ENCODE results near the gene HSD11B1L. TPM values are rescaled to one million over a fixed set of nuclear protein-coding genes. Genes with fewer than 3 reads are reported as not detected.
"Not testable (repeated sequence)": the region's sequence is repeated elsewhere in the genome, so short reads cannot be mapped to it uniquely, and the experiment has no call there.

The HSD11B1L gene
- total RNA-seq, 1 donor from 2014 or later: 22.2 TPM

DNA sequence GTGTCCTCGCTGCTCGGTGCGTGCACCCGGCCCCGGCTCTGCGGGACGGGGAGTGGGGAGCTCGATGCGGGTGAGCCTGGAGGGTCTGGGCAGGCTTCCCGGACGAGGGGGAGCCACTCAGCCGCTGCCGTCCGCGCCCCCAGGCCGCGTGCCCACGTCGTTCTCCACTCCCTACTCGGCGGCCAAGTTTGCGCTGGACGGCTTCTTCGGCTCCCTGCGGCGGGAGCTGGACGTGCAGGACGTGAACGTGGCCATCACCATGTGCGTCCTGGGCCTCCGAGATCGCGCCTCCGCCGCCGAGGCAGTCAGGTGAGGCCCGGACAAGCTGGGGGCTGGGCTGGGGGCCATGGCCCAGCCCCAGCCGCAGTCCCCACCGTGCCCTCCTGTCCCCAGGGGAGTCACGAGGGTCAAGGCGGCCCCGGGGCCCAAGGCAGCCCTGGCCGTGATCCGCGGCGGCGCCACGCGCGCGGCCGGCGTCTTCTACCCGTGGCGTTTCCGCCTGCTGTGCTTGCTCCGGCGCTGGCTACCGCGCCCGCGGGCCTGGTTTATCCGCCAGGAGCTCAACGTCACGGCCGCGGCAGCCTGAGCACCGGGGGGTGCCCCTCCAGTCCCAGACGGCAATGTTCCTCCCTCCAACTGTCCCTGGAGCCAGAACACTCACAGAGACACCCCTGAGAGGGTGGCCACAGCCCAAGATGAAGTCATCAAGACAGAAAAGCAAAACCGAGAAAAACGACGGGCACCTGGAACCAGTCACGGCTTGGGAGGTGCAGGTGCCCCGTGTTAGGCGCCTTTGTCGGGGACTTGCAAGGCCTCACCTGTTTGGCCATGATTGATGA lies 6.8 kb downstream of the HSD11B1L start:
- DNase-seq (ENCODE audit: low read depth): no peak

DNA sequence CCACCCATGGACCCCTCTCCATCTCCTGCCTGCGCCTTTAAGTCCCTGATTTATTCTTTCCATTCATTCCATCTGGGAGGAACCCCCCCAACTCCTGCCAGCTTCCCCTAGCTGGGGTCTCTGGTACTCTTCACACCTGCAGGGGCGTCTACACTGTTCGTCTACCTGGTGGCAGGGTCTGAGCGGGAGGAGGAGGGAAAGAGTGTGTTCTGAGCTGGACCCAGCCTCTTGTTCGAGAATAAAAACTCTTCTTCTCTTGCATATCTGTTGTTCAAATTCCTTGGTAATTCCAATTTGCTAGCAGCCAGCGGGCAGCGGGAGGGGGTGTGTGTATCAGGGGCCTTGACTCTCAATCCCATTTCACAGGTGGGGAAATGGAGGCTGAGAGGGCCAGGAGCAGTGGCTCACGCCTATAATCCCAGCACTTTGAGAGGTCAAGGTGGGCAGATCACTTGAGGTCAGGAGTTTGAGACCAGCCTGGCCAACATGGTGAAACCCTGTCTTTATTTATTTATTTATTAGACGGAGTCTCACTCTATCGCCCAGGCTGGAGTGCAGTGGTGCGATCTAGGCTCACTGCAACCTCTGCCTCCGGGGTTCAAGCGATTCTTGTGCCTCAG lies 7.5 kb downstream of the HSD11B1L start:
- DNase-seq (ENCODE audit: low read depth): not testable (repeated sequence)

DNA sequence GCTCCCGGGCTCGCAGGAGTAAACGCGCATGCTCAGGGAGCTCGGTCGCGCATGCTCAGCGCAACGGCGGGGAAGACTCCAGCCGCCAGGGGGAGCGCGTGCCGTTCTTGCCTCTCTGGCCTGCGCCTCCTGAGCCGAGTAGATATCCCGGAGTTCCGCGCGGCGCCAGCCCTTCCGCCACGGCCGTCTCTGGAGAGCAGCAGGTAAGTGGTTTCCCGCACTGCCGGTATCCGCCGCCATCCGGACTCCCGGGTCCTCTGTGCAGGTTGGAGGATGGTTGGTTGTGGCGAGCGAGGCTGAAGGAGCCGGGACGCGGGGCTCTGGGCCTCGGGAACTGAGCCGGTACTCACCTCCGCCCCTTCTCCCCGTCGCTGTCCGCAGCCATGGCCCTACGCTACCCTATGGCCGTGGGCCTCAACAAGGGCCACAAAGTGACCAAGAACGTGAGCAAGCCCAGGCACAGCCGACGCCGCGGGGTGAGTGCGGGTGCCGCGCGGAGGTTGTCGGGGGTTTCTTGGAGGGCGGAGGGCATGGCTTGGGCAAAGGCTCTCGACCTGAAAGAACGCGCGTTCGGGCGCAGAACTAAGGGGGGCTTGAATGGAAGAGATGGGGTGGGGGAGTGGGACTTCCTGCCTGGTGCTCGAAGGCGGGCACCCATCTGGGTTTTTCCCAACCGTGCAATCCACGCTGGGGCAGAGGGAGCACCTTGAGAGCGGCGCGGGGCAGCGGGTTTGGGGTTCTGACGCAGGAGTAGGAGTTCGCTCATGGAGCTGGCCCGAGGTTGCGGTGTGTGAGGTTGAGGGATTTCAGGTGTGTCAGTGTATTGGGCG lies 9.5 kb downstream of the HSD11B1L start, which contains the start of gene RPL36:
RPL36 (plus strand) TSS at position 171 of the 830 bp plus-strand sequence; CDS start at position 384, 213 bp downstream.
- peak; percentile 85 for DNase-seq (ENCODE audit: low read depth)

DNA sequence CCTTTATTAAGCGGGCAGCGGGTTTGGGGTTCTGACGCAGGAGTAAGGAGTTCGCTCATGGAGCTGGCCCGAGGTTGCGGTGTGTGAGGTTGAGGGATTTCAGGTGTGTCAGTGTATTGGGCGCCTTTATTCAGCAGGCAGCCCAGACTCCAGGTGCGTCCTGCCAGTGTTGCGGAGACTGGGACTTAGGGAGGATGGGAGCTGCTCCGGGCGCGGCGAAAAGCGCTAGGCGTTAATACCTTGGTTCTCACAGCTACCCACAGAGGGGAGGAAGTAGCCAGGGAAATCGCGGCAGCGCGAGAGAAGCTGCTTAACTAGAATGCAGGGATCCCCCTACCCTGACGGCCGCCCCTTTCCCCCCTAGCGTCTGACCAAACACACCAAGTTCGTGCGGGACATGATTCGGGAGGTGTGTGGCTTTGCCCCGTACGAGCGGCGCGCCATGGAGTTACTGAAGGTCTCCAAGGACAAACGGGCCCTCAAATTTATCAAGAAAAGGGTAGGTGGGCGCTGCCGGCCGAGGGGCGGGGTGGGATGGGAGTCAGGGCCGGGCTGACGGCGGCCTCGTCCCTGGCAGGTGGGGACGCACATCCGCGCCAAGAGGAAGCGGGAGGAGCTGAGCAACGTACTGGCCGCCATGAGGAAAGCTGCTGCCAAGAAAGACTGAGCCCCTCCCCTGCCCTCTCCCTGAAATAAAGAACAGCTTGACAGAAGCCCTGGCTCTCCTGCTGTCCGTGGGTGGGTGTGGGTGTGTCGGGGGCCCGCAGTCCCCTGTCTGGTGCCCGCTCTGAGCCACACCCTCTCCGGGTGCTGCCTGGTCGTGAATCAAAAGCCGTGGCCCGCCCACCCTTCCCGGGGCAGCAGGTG lies 10.4 kb downstream of the HSD11B1L start:
- peak; percentile 26 for DNase-seq (ENCODE audit: low read depth)

DNA sequence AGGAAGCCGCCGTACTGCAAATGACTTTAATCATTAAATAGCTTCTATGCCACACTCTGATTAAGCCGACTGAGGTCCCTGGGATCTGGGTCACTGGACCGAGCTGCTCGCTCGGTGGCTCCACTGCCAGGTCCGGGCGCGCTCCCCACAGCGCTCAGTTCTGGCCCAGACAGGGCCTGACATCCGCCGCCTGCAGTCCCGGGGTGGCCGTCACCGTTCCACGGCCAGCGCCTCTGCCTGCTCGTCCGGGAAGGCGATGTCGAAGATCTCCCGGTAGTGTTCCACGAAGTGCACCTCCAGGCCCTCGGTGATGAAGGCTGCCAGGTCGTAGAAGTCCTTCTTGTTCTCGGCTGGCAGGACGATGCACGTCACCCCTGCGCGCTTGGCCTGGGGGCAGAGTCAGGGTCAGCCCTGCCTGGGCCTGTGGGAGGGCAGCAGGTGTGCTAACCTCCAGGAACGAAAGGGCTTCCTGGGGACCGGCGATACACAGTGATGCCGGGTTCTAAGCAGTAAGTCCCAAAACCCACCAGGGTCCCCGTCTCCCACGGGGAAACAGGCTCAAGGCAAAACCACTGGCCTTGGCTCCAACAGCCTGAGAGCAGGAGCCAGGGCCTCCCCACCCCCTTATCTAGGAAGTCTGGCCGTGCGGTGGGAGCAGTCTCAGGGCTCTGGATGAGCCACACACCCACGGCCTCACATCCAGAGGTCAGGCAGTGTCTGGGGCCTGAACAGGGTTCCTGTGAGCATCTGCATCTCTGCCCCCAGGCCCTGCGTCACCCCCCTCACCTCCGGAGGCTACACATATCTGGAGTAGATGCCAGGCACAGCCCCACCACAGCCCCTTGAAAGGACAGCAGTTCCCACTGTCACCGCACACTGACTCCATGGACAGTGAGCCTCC lies 11.2 kb downstream of the HSD11B1L start:
- no peak for DNase-seq (ENCODE audit: low read depth)

DNA sequence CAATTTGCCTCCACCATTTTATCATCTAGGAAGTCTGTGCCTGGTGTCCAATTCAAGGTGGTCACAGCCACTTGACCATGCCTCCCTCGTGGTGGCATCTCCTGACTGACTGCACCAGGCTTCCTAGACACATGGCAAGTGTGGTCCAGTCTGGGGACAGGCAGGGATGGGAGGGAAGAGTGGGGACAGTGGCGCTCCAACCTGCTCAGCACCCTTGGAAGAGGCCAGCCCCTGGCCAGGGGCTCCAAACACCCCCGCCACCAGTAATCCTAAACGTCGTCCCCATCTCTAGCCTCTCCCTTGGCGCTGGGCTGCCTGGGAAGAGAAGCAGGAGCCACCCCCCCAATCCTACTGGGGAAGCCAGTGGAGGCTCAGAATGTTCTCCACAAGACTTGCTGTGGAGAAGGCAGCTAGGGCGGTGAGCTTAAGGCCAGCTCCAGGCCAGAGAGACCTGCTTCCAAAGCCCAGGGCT lies 11.9 kb downstream of the HSD11B1L start:
- no peak for DNase-seq (ENCODE audit: low read depth)

GRCh38 chr19:5693195-5694166 lies 12.7 kb downstream of the HSD11B1L start:
- DNase-seq (ENCODE audit: low read depth): no peak

DNA sequence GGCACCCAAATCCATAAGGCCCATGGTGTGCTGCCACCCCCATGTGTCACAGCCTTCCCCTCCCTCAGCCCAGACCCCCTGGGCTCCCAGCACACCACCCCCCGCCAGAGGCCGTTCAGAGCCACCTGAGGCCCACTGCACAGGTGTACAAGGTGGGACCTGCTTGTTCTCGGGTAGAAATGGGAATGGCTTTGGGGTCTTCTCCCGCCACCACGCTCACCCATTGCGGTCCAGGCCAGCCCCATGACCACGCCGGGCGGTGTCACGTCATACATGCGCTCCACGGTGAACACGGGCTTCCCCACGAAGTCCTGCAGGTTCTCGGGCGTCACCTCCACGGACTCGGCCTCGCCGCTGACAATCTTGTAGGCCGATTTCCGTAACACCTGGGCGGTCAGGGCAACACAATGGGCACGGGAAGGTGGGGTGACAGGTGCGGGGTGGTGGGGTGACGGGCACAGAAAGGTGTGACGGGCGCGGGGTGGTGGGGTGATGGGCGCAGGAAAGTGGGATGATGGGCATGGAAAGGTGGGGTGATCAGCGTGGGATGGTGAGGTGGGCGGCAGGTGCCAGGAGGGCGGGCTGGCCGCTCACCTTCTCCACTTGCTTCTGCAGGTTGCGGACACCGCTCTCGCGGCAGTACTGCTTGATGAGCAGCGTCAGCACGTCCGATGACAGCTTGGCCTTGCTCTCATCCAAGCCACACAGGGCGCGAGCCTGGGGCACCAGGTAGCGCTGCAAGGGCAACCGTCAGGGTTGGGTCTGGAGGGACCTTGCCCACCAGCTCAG lies 13.5 kb downstream of the HSD11B1L start:
- no peak for DNase-seq (ENCODE audit: low read depth)

GRCh38 chr19:5694956-5695648 lies 14.3 kb downstream of the HSD11B1L start:
- no peak for DNase-seq (ENCODE audit: low read depth)

GRCh38 chr19:5695649-5696195 lies 14.9 kb downstream of the HSD11B1L start:
- DNase-seq (ENCODE audit: low read depth): no peak

GRCh38 chr19:5696196-5697021 lies 15.6 kb downstream of the HSD11B1L start:
- no peak for DNase-seq (ENCODE audit: low read depth)

DNA sequence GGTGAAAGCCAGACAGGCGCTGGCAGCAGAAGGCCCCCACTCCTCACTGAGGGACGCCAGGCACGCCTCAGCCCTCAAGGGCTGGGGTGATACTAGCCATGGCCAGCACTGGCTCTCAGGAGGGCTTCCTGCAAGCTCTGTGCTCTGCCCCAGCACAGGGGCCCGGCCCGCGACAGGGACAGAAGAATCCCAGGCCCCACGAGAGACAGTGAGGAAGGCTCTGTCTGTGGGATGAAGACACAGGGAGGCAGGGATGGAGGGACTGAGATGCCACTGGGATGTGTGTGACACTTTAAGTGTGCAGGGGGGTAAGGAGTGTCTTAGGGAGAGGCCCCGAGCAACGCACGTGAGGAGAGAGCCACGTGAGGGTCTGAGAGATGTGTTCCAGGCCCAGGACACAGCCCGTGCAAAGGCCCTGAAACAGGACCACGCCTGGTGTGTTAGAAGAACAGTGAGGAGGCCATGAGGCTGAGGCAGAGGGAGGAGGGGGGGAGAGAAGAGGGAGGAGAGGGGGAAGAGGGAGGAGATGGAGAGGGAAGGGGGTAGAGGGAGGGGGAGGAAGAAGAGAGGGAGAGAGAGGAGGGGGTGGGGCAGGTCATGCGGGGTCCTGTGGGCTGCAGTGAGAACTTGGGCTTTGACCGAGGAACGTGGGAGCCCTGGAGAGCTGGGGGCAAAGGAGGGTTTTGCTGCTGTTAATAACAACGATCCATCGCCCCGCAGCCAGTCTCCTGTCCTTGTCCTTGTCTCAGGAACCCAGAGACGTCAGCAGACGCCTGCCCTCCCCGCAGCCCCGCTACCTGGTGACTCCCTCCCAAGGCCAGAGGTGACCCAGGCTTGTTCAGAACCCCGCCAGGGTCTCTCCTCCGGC lies 16.4 kb downstream of the HSD11B1L start:
- no peak for DNase-seq (ENCODE audit: low read depth)

DNA sequence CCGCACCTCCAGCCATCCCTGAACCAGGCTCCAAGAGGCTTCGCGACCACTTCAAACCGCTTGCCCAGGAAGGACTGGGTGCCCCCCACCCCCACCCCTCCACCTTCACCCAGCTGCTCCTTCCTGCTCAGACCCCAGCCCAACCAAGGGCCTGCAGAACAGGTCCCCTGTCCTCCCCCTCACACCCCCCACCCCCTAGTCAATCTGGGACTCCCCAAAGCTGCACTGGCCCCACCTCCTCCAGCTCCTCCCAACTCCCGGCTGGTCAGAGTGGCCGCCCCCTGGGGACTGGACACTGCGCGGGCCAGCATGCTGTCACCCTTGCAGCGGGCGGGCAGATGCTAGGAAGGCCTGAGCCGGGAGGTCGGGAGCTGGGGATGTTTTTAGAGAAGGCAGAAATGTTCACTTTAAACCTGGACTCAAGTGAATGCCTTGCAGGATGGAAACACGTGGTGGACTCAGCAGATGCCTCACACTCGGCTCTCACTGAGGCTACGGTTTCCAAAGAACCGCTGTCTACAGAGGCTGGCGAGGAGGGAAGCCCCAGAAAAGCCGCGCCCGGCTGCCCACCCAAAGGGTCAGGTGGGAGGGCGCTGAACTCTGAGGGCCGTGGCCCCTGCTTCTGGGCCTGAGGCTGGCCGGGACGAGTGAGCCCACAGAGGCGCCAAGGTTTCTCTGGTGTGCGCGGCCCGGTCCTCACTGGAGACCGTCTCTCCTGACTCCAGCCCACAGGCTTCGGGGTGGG lies 17.2 kb downstream of the HSD11B1L start:
- no peak for DNase-seq (ENCODE audit: low read depth)

GRCh38 chr19:5698635-5699422 lies 18.0 kb downstream of the HSD11B1L start:
- DNase-seq (ENCODE audit: low read depth): no peak

Data from renal cortical epithelial cell (primary cell).